Fibroblast of lung (primary cell): ENCODE data around the gene HNRNPU.

Experiments
- CTCF ChIP-seq, 2 donors: IDR thresholded peaks in 1 of 2; conservative IDR thresholded peaks in 1 of 2; 1 replicate in 1 of 2; 2 replicates in 1 of 2; pipeline ENCODE4 v1.5.1; 2011 to 2012; ENCODE audit warnings: low read length in 2 of 2, control low read depth in 1 of 2, inconsistent platforms in 1 of 2, low read depth in 1 of 2, mild to moderate bottlenecking in 1 of 2
- EZH2 ChIP-seq: IDR thresholded peaks from 2 replicates; pipeline ENCODE4 v1.5.1; 2012; ENCODE audit warnings: low read length, control low read depth, mild to moderate bottlenecking; ENCODE audit errors: missing control alignments

GRCh38 chr1:244860914-244861610 lies 3.3 kb downstream of the HNRNPU start:
- TF ChIP-seq CTCF (conservative IDR thresholded peaks at IDR 0.05 in 1 of 2, IDR thresholded peaks at IDR 0.05 in 1 of 2; ENCODE audit: low read depth in 1 of 2, low read length in 2 of 2) (no peak), EZH2 (no peak)
